Heart right ventricle (tissue), 16 donors: ENCODE results near the gene TSPAN10. TPM values are rescaled to one million over a fixed set of nuclear protein-coding genes. Genes with fewer than 3 reads are reported as not detected.
"Not testable (repeated sequence)": the region's sequence is repeated elsewhere in the genome, so short reads cannot be mapped to it uniquely, and the experiment has no call there.

Source experiments
- ATAC-seq, 8 donors: fragments of 200-7000 bp; cut with Tn5 transposase; one replicate each; pipeline ENCODE4 v1.9.1; 2020; ENCODE audit warnings: mild to moderate bottlenecking in 8 of 8, moderate library complexity in 8 of 8, moderate number of reproducible peaks in 1 of 8
- DNase-seq, 2 donors: peaks; one replicate each; pipeline ENCODE4 v3.0.0-alpha.2; 2020
- H3K27ac ChIP-seq, 10 donors: fragments of 200-600 bp; sonication (generic) in 2 of 10; one replicate each; pipeline versions ENCODE4 v1.5.0 to v1.8.0; 2020 to 2022; ENCODE audit warnings: mild to moderate bottlenecking in 3 of 10
- H3K27me3 ChIP-seq, 7 donors: fragments of 200-600 bp; one replicate each; pipeline ENCODE4 v1.8.0; 2021 to 2022; ENCODE audit warnings: mild to moderate bottlenecking in 2 of 7
- H3K36me3 ChIP-seq, 9 donors: fragments of 200-600 bp; sonication (generic) in 1 of 9; one replicate each; pipeline versions ENCODE4 v1.5.0 to v1.8.0; 2020 to 2022; ENCODE audit warnings: mild to moderate bottlenecking in 2 of 9
- H3K4me1 ChIP-seq, 9 donors: fragments of 200-600 bp; sonication (generic) in 1 of 9; one replicate each; pipeline versions ENCODE4 v1.5.0 to v1.8.0; 2020 to 2022; ENCODE audit warnings: mild to moderate bottlenecking in 4 of 9
- H3K4me3 ChIP-seq, 10 donors: fragments of 200-600 bp; sonication (generic) in 2 of 10; one replicate each; pipeline versions ENCODE4 v1.5.0 to v1.8.0; 2020 to 2022; ENCODE audit warnings: mild to moderate bottlenecking in 7 of 10, moderate library complexity in 2 of 10
- H3K9me3 ChIP-seq, 11 donors: fragments of 200-600 bp in 10 of 11; sonication (generic) in 2 of 11; one replicate each; pipeline versions ENCODE4 v1.5.0 to v1.8.0; 2013 to 2022; ENCODE audit warnings: mild to moderate bottlenecking in 2 of 11, control low read depth in 1 of 11, moderate library complexity in 1 of 11
- CTCF ChIP-seq, 9 donors: fragments of 200-600 bp; sonication (generic) in 2 of 9; IDR thresholded peaks; one replicate each; pipeline versions ENCODE4 v1.5.0 to v1.8.0; 2021 to 2022; ENCODE audit warnings: antibody characterized with exemption in 9 of 9, mild to moderate bottlenecking in 5 of 9, moderate library complexity in 1 of 9
- WGBS, 2 donors: extraction: QIAGEN DNeasy Blood & Tissue Kit; methylation state at CpG; one replicate each; pipeline ENCODE4 v1.1.7; 2013; ENCODE audit warnings: inconsistent platforms in 1 of 2; 5-methylcytosine and 5-hydroxymethylcytosine counted together
- intact Hi-C, 10 donors: fragments of 100-400 bp; cut with DNase I; formaldehyde crosslinking; loops; one replicate each; pipeline versions ENCODE4 v1.11.1 to v1.14.2; 2022
- polyA plus RNA-seq, 2 donors: library from polyadenylated mRNA; stranded (reverse); fragments of 200-250 nt; gene quantifications; one replicate each; pipeline ENCODE4 v1.2.3, GENCODE V29; 2013
- total RNA-seq, 10 donors: library from RNA; stranded (reverse); fragmentation: NEBNext Ultra II Directional in 3 of 10; extraction: Animal tissue kit (Norgen Biotek cat#: 25700) in 3 of 10; gene quantifications; one replicate each; pipeline versions ENCODE4 v1.2.1 to v1.2.4, GENCODE V29; 2021 to 2023
- donor health status: Arrhythmogenic right ventricular cardiomyopathy.
- donor health status: ischemic (EF 13 %, LVEDD 7.1; RV severe dilation, severe dysfunction).
- donor health status: healthy with polysubstance abuse.
- donor health status: DM: no; HTN: yes; CAD: no.
- donor health status: DM: no; HTN: no; CAD: no.
- donor health status: ischemic (EF 25% LVEDD 6.9; RV normal size, moderate dysfunction).
- donor health status: ischemic (EF 25% LVEDD 5.7; RV mildly dilated, moderate dysfunction).
- donor health status: healthy.
- donor health status: DM: yes; HTN: yes; CAD: no.
- donor health status: Ischemic cardiomyopathy.
- donor health status: ischemic (EF 35%, LVEDD 5.7; RV mildly dilated, moderate dysfunction).
- donor health status: nonischemic (EF 11% LVEDD 7.7; RV severe dilation, severe dysfunction).
- donor health status: DM: yes; HTN: yes; CAD: no.
- donor health status: PGD.
- donor health status: ischemic (EF 29% LVEDD 5.4; RV normal size, mild dysfunction).
- donor health status: nonischemic (EF 23%, LVEDD 6.1; RV moderate dilation, normal function).

Gene TSPAN10
- total and polyA plus RNA-seq, 12 donors = 0.12 to 0.57 (median 0.25) TPM

GRCh38 chr17:81609541-81610311, 27.3 kb upstream of the TSPAN10 start:
- H3K36me3 ChIP-seq = peaks cover 0 to 95% (median 53%) of the 10 kb centered on the region in 9 donors
- intact Hi-C loops = loop anchor here in 2 of 10 donors (10.0 kb wide), 1 partner anchor 355 kb away; no protein-coding TSS in a partner anchor
- peak overlapping the region in 9 of 10 donors; percentile 17 to 60 (median 48) for H3K27ac ChIP-seq

GRCh38 chr17:81612172-81612970, 24.6 kb upstream of the TSPAN10 start:
- no peaks in the 10 kb centered on the region for H3K27me3 ChIP-seq
- peaks cover 10 to 60% (median 36%) of the 10 kb centered on the region in 9 donors for H3K4me1 ChIP-seq
- peaks cover 0 to 95% (median 40%) of the 10 kb centered on the region in 9 donors for H3K36me3 ChIP-seq
- no peak for TF ChIP-seq CTCF (IDR thresholded peaks at IDR 0.05)
- 61 to 70% methylated on average over 16 of the region's 16 CpGs for WGBS, 2 donors
- peak overlapping the region in 6 of 10 donors; percentile 16 to 85 (median 54) for H3K27ac ChIP-seq
- H3K4me3 ChIP-seq = no peak overlapping the region
- intact Hi-C loops = no loop called here
- H3K9me3 ChIP-seq = no peaks in the 10 kb centered on the region
- DNase-seq = no peak
- ATAC-seq = peak in 3 of 8 donors; percentile 9 to 29 (median 20)

More at GRCh38 chr17:81609541-81610311, 27.3 kb upstream of the TSPAN10 start:
- ATAC-seq (peak in 7 of 8 donors; percentile 13 to 59 (median 41)), DNase-seq (peak in 1 of 2 donors; percentile 24)
- H3K4me3 ChIP-seq = no peak overlapping the region
- H3K27me3 ChIP-seq = no peaks in the 10 kb centered on the region
- WGBS, 2 donors = 82 to 85% methylated on average over 19 of the region's 19 CpGs
- peaks cover 10 to 49% (median 28%) of the 10 kb centered on the region in 9 donors for H3K4me1 ChIP-seq
- no peaks in the 10 kb centered on the region for H3K9me3 ChIP-seq
- TF ChIP-seq CTCF (IDR thresholded peaks at IDR 0.05) = no peak

- Histone ChIP-seq H3K9me3 (no peaks in the 10 kb centered on the region), H3K27me3 (no peaks in the 10 kb centered on the region), H3K27ac (peak overlapping the region; percentile 56 to 85 (median 70)), H3K4me1 (peaks cover 7 to 43% (median 29%) of the 10 kb centered on the region in 9 donors), H3K4me3 (no peak overlapping the region), H3K36me3 (peaks cover 0 to 81% (median 24%) of the 10 kb centered on the region in 9 donors)
- 89 to 91% methylated on average over 4 of the region's 4 CpGs for WGBS, 2 donors
- no peak for TF ChIP-seq CTCF (IDR thresholded peaks at IDR 0.05)
- intact Hi-C loops = no loop called here
- ATAC-seq = no peak
- DNase-seq = no peak
Observed at GRCh38 chr17:81615401-81615930, 21.5 kb upstream of the TSPAN10 start.

- Histone ChIP-seq H3K9me3 (no peaks in the 10 kb centered on the region), H3K36me3 (peaks cover 0 to 84% (median 31%) of the 10 kb centered on the region in 9 donors), H3K4me1 (peaks cover 7 to 52% (median 41%) of the 10 kb centered on the region in 9 donors), H3K27ac (no peak overlapping the region), H3K4me3 (no peak overlapping the region), H3K27me3 (no peaks in the 10 kb centered on the region)
- intact Hi-C loops = no loop called here
- TF ChIP-seq CTCF (IDR thresholded peaks at IDR 0.05) = no peak
- ATAC-seq (no peak), DNase-seq (no peak)
- 42 to 64% methylated on average over 7 of the region's 7 CpGs for WGBS, 2 donors
Observed at GRCh38 chr17:81616877-81617276, 20.1 kb upstream of the TSPAN10 start.

- H3K27ac ChIP-seq, H3K27me3 ChIP-seq, H3K9me3 ChIP-seq, H3K4me3 ChIP-seq, ATAC-seq, DNase-seq, intact Hi-C loops: not testable (repeated sequence)
- WGBS, 2 donors = 98% methylated on average over 18 to 26 of the region's 36 CpGs
- Histone ChIP-seq H3K36me3 (peaks cover 0 to 84% (median 30%) of the 10 kb centered on the region in 9 donors), H3K4me1 (peaks cover 7 to 42% (median 36%) of the 10 kb centered on the region in 9 donors)
Observed at GRCh38 chr17:81618307-81618706, 18.7 kb upstream of the TSPAN10 start.
